B cell (primary cell): Measurements from ENCODE around the gene PTX4. TPM values are rescaled to one million over a fixed set of nuclear protein-coding genes. Genes with fewer than 3 reads are reported as not detected.

Experiments used
- ATAC-seq: fragments of 200-7000 bp; cut with Tn5 transposase; one replicate; pipeline ENCODE4 v1.10.0; 2021; ENCODE audit warnings: low read depth, mild to moderate bottlenecking, moderate number of reproducible peaks, moderate library complexity
- CTCF ChIA-PET: fragments of 350-600 bp; sonication (Branson Sonifier 250); formaldehyde crosslinking; loops from one replicate; lab custom pipeline; 2021; ENCODE audit warnings: antibody characterized with exemption, inconsistent platforms; lab: Charles Lee
- POLR2A ChIA-PET: fragments of 350-600 bp; sonication (Branson Sonifier 250); formaldehyde crosslinking; loops from one replicate; lab custom pipeline; 2021; ENCODE audit warnings: antibody characterized with exemption; lab: Charles Lee
- DNase-seq: peaks from one replicate; pipeline ENCODE4 v3.0.0; 2013
- H2AFZ ChIP-seq: 2 replicates; pipeline ENCODE4 v1.6.1; 2012; ENCODE audit warnings: mild to moderate bottlenecking, low read depth, low read length; ENCODE audit not compliant: insufficient read depth, poor library complexity, severe bottlenecking
- H3K27ac ChIP-seq, 2 donors: 1 replicate in 1 of 2; 2 replicates in 1 of 2; pipeline ENCODE4 v1.5.1; 2012 to 2013; ENCODE audit warnings: low read length in 2 of 2, mild to moderate bottlenecking in 2 of 2, moderate library complexity in 1 of 2
- H3K27me3 ChIP-seq, 4 experiments: fragments of 200-600 bp in 1 of 4; sonication (generic) in 1 of 4; replicated peaks in 1 of 4; 1 replicate in 2 of 4; 2 replicates in 2 of 4; pipeline versions ENCODE4 v1.6.1 to v1.7.0; 2013 to 2016; ENCODE audit warnings: low read length in 3 of 4, mild to moderate bottlenecking in 2 of 4, mixed read lengths in 1 of 4, moderate library complexity in 1 of 4; ENCODE audit not compliant: insufficient read depth in 4 of 4, control insufficient read depth in 3 of 4; ENCODE audit errors: control extremely low read depth in 1 of 4
- H3K36me3 ChIP-seq, 2 experiments: replicated peaks in 1 of 2; 1 replicate in 1 of 2; 2 replicates in 1 of 2; pipeline versions ENCODE4 v1.6.1 to v1.7.1; 2013; ENCODE audit warnings: low read length in 1 of 2; ENCODE audit not compliant: insufficient read depth in 2 of 2, control insufficient read depth in 1 of 2; ENCODE audit errors: control extremely low read depth in 1 of 2, extremely low read depth in 1 of 2
- H3K4me1 ChIP-seq, 2 donors: fragments of 200-600 bp in 1 of 2; sonication (generic) in 1 of 2; 1 replicate in 1 of 2; 2 replicates in 1 of 2; pipeline versions ENCODE4 v1.5.1 to v1.6.1; 2013 to 2017; ENCODE audit warnings: low read length in 2 of 2; ENCODE audit not compliant: control insufficient read depth in 2 of 2, insufficient read depth in 2 of 2
- H3K4me2 ChIP-seq: replicated peaks from 2 replicates; pipeline ENCODE3; 2012; ENCODE audit warnings: mild to moderate bottlenecking, low read depth, low read length; ENCODE audit not compliant: poor library complexity, severe bottlenecking
- H3K4me3 ChIP-seq, 5 experiments: fragments of 200-600 bp in 1 of 5; sonication (generic) in 1 of 5; 1 replicate in 3 of 5; 2 replicates in 2 of 5; pipeline versions ENCODE4 v1.5.1 to v1.7.0; 2011 to 2016; ENCODE audit warnings: low read length in 4 of 5, mild to moderate bottlenecking in 4 of 5, low read depth in 2 of 5, control low read depth in 1 of 5, moderate library complexity in 1 of 5; ENCODE audit not compliant: insufficient read depth in 1 of 5; ENCODE audit errors: control extremely low read depth in 1 of 5, extremely low read depth in 1 of 5
- H3K79me2 ChIP-seq: fragments of 200-600 bp; sonication (generic); one replicate; pipeline ENCODE4 v1.6.0; 2016; ENCODE audit warnings: low read length; ENCODE audit not compliant: control insufficient read depth, insufficient read depth
- H3K9ac ChIP-seq: fragments of 200-600 bp; sonication (generic); 2 replicates; pipeline ENCODE4 v1.6.1; 2017; ENCODE audit warnings: mild to moderate bottlenecking, low read length, moderate library complexity
- H3K9me3 ChIP-seq, 3 donors: one replicate each; pipeline versions ENCODE4 v1.6.1 to v1.7.1; 2013; ENCODE audit warnings: low read length in 2 of 3; ENCODE audit not compliant: control insufficient read depth in 2 of 3, insufficient read depth in 1 of 3; ENCODE audit errors: control extremely low read depth in 1 of 3
- H4K20me1 ChIP-seq: 2 replicates; pipeline ENCODE4 v1.6.0; 2012; ENCODE audit warnings: mild to moderate bottlenecking, low read length; ENCODE audit not compliant: insufficient read depth, control insufficient read depth, poor library complexity, severe bottlenecking
- H3K27ac Mint-ChIP-seq: one replicate; pipeline ENCODE4 v1.8.0; 2021; ENCODE audit warnings: mixed read lengths
- H3K27me3 Mint-ChIP-seq: one replicate; pipeline ENCODE4 v1.8.0; 2021; ENCODE audit warnings: mixed read lengths
- H3K4me1 Mint-ChIP-seq: one replicate; pipeline ENCODE4 v1.8.0; 2021; ENCODE audit warnings: mixed read lengths
- H3K4me3 Mint-ChIP-seq: one replicate; pipeline ENCODE4 v1.8.0; 2021; ENCODE audit warnings: mixed read lengths
- H3K9me3 Mint-ChIP-seq: one replicate; pipeline ENCODE4 v1.8.0; 2022; ENCODE audit warnings: mixed read lengths; ENCODE audit not compliant: insufficient read depth
- EZH2 ChIP-seq: IDR thresholded peaks from 2 replicates; pipeline ENCODE4 v1.6.1; 2012; ENCODE audit warnings: borderline replicate concordance, low read depth, mild to moderate bottlenecking, moderate library complexity, low read length; ENCODE audit not compliant: insufficient read depth, poor library complexity, severe bottlenecking
- WGBS: methylation state at CpG from one replicate; pipeline ENCODE4 v1.1.5; 2013; ENCODE audit warnings: missing lambda C conversion rate; ENCODE audit not compliant: insufficient coverage; 5-methylcytosine and 5-hydroxymethylcytosine counted together
- intact Hi-C: fragments of 100-400 bp; cut with micrococcal nuclease; formaldehyde crosslinking; loops from one replicate; pipeline ENCODE4 v1.10.0; 2022
- polyA plus RNA-seq: library from polyadenylated mRNA; depleted of rRNA; stranded (reverse); fragments of >200 nt; gene quantifications from 2 replicates; pipeline ENCODE4 v1.2.3, GENCODE V29; 2012
- total RNA-seq, 2 donors: library from RNA; stranded (reverse); fragments of 120-200 nt in 1 of 2; gene quantifications; 1 replicate in 1 of 2; 2 replicates in 1 of 2; pipeline versions ENCODE4 v1.2.3 to v1.2.4, GENCODE V29; 2013 to 2022
- TF ChIP-seq, protein P1 (sequence below): fragments of 200-600 bp; IDR thresholded peaks from one replicate; pipeline ENCODE4 v1.8.0; 2022; ENCODE audit warnings: antibody characterized with exemption, mild to moderate bottlenecking

Gene PTX4
- total and polyA plus RNA-seq, 2 donors (not counting 1 experiment from before 2014, with no cell fraction given) = 0.33 TPM; not detected in 1

DNA sequence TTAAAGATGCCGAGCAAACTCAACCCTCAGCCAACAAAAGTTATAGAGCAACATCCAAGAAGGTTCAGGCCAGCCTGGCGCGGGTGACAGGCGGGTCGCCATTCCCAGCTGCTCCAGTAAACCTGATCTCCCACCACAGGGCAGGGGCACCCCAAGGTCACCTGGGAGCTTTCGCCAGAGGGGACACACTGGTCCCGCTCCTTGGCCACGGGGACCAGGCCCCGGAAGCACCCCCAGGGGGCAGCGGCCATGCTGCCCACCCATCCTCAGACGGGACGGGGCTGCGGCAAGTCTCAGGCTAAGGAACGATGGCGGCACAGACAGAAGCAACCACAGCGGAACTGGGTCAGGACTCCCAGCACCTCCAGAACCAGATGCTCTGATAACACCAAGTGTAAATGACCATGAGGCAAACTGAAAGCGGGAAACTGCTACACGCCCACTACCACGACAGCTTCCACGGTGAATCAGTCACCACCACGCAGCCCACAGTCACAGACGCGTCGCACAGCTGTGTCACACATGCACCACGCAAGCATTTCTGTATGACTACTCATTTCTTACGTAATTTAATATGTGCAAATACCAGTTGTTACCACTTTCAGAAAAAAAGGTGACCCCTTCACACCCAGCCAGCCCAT, 30.3 kb downstream of the PTX4 start:
- Histone ChIP-seq H3K4me3 (peak overlapping the region in 3 of 5 experiments; percentile 38 to 51 (median 50)), H3K27ac (peak overlapping the region; percentile 98), H3K9me3 (peaks cover 0 to 3% (median 0%) of the 10 kb centered on the region in 3 donors), H3K27me3 (no peaks in the 10 kb centered on the region), H3K79me2 (peaks cover 82% of the 10 kb centered on the region), H2AFZ (peak overlapping the region; percentile 23), H4K20me1 (no peaks in the 10 kb centered on the region), H3K9ac (peak overlapping the region; percentile 65), H3K36me3 (peaks cover 5 to 71% of the 10 kb centered on the region in 2 experiments), H3K4me1 (peaks cover 31 to 34% of the 10 kb centered on the region in 2 donors), H3K4me2 (peak overlapping the region; percentile 70)
- H3K4me3 Mint-ChIP-seq = peak overlapping the region; percentile 81
- H3K27ac Mint-ChIP-seq = peak overlapping the region; percentile 97
- CTCF ChIA-PET = interaction anchor here (0.6 to 1.2 kb wide), 6 partner anchors 18 to 86 kb away, joined by 3 to 5 read pairs (median 4); no protein-coding TSS in a partner anchor
- ATAC-seq (peak; percentile 60), DNase-seq (no peak)
- intact Hi-C loops = loop anchor here (1.0 to 2.0 kb wide), 2 partner anchors 17 to 34 kb away; partner anchors contain the start of genes CLCN7 and TELO2
- no peaks in the 10 kb centered on the region for H3K9me3 Mint-ChIP-seq
- H3K27me3 Mint-ChIP-seq = no peaks in the 10 kb centered on the region
- TF ChIP-seq, protein P1, sequence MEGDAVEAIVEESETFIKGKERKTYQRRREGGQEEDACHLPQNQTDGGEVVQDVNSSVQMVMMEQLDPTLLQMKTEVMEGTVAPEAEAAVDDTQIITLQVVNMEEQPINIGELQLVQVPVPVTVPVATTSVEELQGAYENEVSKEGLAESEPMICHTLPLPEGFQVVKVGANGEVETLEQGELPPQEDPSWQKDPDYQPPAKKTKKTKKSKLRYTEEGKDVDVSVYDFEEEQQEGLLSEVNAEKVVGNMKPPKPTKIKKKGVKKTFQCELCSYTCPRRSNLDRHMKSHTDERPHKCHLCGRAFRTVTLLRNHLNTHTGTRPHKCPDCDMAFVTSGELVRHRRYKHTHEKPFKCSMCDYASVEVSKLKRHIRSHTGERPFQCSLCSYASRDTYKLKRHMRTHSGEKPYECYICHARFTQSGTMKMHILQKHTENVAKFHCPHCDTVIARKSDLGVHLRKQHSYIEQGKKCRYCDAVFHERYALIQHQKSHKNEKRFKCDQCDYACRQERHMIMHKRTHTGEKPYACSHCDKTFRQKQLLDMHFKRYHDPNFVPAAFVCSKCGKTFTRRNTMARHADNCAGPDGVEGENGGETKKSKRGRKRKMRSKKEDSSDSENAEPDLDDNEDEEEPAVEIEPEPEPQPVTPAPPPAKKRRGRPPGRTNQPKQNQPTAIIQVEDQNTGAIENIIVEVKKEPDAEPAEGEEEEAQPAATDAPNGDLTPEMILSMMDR = no peak
- no peak for TF ChIP-seq EZH2
- POLR2A ChIA-PET = interaction anchor here (1.0 to 2.6 kb wide), 5 partner anchors 15 to 50 kb away, joined by 4 to 16 read pairs (median 12); partner anchors contain the start of genes CLCN7, TELO2 and UQCC4
- peaks cover 28% of the 10 kb centered on the region for H3K4me1 Mint-ChIP-seq
- 67% methylated on average over 26 of the region's 26 CpGs for WGBS
